ENCODE measurements around the gene ERICH6B.
"Not testable (repeated sequence)": the region's sequence is repeated elsewhere in the genome, so short reads cannot be mapped to it uniquely, and the experiment has no call there.

The ERICH6B gene

GRCh38 chr13:45615501-45616101, at the start of gene ERICH6B:
Gene ERICH6B, minus strand, starts transcription at chr13:45615739. Its CDS starts 18,734 bp downstream, at chr13:45597005.
- DNase-seq, result no peak

DNA sequence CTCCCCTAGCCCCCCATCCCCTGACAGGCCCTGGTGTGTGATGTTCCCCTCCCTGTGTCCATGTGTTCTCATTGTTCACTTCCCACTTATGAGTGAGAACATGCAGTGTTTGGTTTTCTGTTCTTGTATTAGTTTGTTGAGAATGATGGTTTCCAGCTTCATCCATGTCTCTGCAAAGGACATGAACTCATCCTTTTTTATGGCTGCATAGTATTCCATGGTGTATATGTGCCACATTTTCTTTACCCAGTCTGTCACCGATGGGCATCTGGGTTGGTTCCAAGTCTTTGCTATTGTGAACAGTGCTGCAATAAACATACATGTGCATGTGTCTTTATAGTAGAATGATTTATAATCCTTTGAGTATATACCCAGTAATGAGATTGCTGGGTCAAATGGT, 47.4 kb upstream of the ERICH6B start:
- DNase-seq, result not testable (repeated sequence)

DNA sequence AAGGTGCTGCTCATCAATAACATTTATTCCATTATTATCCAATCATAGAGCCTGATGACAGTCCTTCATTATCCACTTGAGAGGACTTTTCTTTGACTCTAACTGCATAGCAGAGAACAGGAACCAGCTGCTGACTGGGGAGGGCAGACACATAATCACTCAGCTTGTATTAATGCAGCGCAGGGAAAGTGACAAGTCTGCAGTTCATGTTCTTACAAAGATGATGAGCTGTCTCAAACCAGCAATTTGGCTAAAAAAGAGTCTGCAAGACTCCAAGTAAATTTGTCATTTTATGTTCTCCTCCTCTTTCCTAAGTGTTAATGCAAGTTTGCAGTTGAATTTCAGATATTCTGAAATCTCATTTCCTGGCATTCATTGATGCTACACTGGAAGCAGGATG, 46.6 kb upstream of the ERICH6B start:
- DNase-seq, result no peak

- DNase-seq, result peak; percentile 61
Measured at GRCh38 chr13:45660458-45660857, 44.9 kb upstream of the ERICH6B start.

- no peak for DNase-seq
Measured at GRCh38 chr13:45659536-45659935, 44.0 kb upstream of the ERICH6B start.

DNA sequence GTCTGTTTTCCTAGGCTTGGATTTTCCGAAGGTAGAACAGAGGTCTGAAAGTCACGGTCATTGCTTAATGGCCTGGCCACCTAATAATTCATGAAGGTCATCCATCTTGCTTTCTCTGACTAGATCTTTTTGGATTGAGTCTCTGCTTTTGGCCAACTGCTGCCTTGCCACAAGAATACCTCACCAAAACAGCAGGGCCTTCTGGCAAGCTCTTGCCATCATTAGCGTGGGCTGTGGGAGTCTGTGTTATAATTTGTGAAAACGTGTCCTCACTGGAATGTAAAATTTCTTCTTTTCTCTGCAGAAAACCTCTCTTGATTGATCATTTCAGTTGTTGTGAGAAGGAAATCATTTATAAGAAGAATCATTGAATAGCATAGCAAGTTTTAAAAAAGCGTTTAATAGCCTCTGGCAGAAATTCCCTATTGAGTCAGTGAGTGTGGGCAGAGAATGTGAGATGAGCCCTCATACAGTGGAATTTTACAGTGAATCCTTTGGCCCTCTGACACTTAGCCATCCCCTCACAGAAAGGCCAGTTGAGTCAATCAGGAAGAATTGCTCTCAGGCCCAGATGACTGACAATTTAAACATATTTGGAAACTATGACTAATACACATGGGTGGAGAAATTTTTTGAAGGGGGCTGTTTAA, 43.2 kb upstream of the ERICH6B start:
- no peak for DNase-seq

DNA sequence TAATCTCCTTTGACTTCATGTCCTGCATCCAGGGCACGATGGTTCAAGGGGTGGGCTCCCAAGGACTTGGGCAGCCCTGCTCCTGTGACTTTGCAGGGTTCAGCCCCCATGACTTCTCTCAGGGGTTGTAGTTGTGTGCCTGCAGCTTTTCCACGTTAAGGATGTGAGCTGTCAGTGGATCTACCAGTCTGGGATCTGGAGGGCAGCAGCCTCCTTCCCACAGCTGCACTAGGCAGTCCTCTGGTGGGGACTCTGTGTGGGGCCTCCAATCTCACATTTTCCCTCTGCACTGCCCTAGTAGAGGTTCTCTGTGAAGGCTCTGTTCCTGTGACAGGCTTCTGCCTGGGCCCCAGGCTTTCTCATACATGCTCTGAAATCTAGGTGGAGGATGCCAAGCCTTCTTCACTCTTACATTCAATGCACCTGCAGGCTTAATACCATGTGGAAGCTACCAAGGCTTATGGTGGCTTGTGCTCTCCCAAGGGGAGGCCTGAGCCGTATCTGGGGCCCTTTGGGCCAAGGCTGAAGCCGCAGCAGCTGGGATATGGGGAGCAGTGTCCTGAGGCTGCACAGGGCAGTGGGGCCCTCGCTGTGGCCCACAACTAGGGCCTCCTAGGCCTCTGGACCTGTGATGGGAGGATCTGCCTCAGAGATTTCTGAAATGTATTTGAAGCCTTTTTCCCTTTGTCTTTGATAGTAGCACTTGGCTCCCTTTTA, 39.3 kb upstream of the ERICH6B start:
- no peak for DNase-seq

DNA sequence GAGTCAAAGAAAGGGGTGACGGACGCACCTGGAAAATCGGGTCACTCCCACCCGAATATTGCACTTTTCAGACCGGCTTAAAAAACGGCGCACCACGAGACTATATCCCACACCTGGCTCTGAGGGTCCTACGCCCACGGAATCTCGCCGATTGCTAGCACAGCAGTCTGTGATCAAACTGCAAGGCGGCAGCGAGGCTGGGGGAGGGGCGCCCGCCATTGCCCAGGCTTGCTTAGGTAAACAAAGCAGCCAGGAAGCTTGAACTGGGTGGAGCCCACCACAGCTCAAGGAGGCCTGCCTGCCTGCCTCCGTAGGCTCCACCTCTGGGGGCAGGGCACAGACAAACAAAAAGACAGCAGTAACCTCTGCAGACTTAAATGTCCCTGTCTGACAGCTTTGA, 29.7 kb upstream of the ERICH6B start:
- DNase-seq, result not testable (repeated sequence)

DNA sequence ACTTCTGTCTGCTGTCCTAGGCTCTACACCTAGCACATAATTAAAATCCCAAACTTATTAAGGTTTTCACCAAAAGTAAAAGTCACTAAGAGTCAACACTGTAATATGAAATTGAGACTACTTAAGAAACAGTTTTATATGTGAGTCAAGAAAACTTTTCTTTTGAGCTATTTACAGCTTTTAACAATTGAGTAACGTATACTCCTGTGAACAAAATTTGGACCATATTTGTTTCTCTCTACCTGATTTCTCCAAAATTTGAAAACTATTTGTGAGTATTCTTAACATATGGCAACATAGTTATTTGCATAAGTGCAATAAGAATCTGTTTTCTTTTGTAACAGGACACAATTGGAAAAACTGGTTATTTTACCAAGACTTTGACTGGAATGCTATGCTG, 26.6 kb upstream of the ERICH6B start:
- not testable (repeated sequence) for DNase-seq

DNA sequence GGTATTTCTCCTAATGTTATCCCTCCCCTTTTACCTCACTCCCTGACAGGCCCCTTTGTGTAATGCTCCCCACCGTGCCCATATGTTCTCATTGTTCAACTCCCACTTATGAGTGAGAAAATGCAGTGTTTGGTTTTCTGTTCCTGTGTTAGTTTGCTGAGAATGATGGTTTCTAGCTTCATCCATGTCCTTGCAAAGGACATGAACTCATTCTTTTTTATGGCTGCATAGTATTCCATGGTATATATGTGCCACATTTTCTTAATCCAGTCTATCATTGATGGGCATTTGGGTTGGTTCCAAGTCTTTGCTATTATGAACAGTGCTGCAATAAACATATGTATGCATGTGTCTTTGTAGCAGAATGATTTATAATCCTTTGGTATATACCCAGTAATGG, 19.8 kb upstream of the ERICH6B start:
- not testable (repeated sequence) for DNase-seq

- no peak for DNase-seq
Measured at GRCh38 chr13:45630791-45631190, 15.3 kb upstream of the ERICH6B start.

DNA sequence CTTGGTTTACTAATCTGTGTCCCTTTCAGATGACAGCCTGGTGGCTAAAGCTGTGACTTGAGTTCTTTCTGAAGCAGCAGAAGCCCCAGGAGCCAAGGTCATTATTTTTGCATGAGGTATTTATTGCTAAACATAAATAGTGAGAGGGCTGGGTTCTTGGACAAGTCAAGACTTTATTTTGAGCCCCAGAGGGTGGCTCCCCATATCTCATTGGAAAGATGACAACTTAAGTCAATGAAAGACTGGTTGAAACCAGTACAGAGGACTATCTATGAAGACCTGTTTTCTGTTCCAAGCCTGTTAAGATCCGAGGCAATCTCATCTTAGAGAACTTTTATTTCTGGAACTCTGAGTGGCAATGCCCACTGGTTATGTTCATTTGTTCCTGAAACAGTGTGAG, 14.4 kb upstream of the ERICH6B start:
- no peak for DNase-seq

DNA sequence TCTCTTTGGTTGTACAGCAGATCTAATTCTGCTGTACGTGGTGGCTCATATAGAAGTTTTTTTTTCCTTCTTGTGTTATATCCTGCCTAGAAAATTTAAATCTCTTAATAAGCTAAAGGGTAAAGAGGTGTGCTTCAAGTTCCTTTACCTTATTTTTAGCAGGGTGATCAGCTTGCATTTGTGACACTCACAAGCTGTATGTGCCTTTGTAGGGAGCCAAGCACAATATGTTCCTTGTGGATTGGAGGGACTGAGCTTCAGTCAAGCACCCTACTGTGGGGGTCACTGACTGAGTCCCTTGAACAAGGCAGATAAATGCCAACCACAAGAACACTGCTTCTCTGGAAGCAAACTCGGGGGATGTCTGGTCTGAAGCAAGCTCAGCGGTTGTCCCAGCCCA, 12.6 kb upstream of the ERICH6B start:
- DNase-seq, result no peak

- peak; percentile 15 for DNase-seq
Measured at GRCh38 chr13:45627656-45628055, 12.1 kb upstream of the ERICH6B start.

DNA sequence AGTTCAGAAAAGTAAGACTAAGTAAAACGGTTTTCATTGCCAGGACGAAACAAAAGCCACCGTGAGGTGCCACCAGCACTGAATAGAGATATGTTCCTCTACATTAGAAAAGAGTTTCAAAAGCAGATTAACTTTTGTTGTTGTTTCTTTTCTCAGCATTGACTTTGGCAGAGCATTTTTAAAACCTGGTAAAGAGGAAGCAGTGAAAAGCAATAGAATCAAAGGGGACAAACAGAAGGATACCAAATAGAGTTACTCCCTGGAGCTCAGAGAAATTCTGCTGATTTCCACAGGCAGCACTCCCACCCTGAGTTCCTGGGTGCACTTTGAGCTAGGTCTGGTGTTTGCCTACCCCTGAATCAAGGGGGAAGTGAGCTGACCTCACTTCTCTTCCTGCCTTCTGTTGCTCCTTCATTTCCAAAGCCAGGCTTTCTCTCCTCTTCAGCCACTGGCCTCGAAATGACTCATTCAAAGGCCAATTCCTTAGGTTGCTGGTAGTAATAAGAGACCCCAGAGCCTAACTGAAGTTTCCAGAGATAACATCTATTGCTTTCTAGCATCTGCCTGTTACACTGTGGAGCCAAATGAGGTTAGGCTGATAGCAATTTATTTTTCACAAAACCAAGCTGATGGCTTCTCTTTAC, 11.3 kb upstream of the ERICH6B start:
- DNase-seq, result peak; percentile 54

GRCh38 chr13:45623516-45624090, 8.1 kb upstream of the ERICH6B start:
- DNase-seq, result peak; percentile 53

DNA sequence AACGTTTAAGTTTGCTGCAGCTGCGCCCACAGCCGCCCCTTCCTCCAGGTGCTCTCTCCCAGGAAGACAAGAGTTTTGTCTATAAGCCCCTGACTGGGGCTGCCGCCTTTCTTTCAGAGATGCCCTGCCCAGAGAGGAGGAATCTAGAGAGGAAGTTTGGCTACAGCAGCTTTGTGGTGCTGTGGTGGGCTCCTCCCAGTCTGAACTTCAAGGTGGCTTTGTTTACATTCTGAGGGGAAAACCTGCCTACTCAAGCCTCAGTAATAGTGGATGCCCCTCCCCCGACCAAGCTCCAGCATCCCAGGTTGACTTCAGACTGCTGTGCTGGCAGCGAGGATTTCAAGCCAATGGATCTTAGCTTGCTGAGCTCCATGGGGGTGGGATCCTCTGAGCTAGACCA, 6.4 kb upstream of the ERICH6B start:
- no peak for DNase-seq

DNA sequence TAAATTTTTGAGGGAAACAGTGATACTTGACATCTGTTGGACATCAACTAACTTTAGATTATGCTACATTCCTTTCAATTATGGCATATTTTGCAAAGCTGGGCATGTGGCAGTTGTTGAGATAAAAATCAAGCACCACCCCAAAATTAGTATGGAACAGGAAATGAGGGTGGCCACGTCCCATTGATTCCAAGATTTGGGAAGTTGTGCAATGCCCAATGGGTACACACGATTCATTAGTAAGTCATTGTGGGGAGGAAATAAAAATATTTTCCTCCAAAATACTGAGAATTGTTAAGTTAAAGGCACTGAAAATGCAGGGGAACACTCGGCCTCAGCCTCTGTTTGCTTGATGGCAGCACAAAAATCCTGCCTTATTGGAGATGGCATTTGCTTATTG, 7.6 kb downstream of the ERICH6B start:
- DNase-seq, result no peak

GRCh38 chr13:45604892-45605291, 10.6 kb downstream of the ERICH6B start:
- no peak for DNase-seq

- DNase-seq, result no peak
Measured at GRCh38 chr13:45603338-45603737, 12.2 kb downstream of the ERICH6B start.

DNA sequence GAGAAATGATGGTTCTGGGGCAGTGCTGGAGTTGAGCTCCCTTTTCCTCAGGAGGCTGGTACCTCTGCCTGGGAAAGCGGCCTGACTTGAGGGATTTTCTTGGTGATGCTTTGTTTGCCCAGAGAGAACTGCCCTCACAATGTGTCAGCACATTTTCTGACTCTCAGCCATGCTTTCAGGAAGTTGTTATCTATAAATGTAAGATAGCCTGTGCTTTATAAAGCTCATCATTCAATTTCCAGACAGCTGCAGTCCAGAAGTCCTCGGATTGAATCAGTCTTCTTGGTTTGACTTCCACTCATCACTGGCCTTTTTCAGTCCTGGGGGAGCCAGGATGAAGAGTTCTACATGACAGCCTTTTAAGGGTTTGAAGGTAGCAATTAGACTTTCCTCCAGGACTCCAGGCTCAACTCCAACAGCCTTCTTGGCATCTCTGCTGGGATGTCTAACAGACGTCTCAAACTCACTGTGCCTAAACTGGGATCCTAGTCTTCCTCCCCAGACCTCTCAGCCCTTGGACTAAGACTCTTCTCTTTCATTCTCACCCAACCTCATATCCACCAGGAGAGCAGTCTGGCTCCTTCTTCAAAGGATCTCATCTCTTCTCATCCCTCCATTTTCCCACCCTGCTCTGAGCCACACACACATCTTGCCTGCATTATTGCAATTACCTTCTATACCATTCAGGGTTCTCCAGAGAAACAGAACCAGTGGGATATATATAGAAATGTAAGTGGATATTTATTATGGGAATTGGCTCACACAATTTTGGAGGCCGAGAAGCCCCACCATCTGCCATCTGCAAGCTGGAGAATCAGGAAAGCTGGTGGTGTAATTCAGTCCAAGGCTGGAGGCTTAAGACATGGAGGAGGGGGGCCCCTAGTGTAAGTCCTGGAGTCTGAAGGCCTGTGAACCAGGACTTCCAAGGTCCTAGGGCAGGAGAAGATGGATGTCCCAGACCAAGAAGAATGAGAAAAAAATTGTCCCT, 13.1 kb downstream of the ERICH6B start:
- DNase-seq, result peak; percentile 37

DNA sequence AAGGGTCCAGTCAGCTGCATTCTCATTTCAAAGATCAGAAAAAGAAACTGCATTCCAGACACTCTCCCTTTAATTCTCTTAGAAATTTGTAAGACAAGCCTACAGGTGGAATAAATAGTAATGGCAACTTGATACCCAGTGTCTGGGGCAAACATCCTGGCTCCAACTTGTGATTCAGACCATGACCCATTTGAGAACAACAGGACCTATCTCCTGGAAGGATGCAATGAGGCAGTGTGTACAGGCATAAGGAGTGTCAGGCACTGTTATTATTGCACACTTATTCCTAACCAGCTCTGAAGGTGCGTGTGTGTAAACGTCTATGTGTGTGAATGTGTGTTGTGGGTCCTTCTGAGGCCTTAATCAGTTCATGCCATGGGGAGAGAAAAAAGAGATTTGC, 13.9 kb downstream of the ERICH6B start:
- DNase-seq, result no peak
